Activated T-cell treated with anti-CD3 and anti-CD28 coated beads for 4 hours (primary cell): ENCODE results near the gene BCR.

ENCODE experiments used
- DNase-seq: peaks from one replicate; pipeline ENCODE4 v3.0.0-alpha.2; 2020

Gene BCR

GRCh38 chr22:23233752-23234408 is 53.6 kb downstream of the BCR start:
- no peak for DNase-seq

GRCh38 chr22:23234409-23235161 is 54.3 kb downstream of the BCR start:
- no peak for DNase-seq

DNA sequence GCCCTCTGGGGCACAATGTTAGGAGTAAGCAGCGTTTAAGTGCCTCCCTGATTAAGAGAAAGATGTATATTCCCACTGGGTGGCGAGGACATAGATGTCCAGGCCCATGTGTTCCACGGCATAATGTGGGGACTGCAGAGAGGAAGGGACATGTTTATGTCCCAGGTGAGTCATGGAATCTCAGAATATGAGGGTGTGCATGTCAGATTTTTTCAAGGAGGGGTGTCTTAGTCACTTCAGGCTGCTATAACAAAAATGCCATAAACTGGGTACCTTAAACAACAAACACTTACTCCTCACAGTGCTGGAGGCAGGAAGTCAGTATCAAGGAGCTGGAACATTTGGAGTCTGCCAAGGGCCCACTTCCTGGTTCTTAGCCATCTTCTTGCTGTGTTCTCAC is 55.1 kb downstream of the BCR start:
- DNase-seq = no peak

- DNase-seq = no peak
These were observed 55.7 kb downstream of the BCR start for GRCh38 chr22:23236026-23236425.

GRCh38 chr22:23236440-23237184 is 56.3 kb downstream of the BCR start:
- no peak for DNase-seq

DNA sequence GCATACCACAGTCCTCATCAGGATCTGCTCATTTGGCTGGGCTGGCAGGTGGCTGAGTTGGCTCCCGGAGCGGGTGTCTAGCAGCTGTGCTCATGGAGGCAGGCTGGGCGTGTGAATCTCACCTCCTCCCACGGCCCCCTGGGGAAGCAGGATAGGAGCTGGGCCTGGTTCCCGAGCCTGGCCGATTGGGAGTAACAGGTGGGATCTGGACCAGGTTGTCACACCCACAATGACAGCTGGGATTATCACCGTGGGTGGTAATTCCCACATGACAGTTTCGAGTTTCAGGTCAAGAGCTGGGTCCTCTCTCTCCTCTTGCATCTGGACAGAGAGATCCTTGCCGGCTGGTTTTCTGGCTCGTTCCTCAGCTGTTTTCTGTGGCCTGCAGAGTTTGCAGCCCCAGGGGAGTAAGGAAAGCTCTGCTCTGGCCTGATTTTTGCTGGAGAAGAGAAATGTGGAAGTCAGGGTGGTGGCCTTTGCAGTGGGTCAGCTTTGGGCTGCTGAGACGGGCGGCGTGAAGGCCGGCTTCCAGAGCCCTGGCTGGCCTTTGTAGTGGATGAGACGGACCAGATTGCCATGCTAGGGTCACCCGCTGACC is 57.0 kb downstream of the BCR start:
- no peak for DNase-seq

DNA sequence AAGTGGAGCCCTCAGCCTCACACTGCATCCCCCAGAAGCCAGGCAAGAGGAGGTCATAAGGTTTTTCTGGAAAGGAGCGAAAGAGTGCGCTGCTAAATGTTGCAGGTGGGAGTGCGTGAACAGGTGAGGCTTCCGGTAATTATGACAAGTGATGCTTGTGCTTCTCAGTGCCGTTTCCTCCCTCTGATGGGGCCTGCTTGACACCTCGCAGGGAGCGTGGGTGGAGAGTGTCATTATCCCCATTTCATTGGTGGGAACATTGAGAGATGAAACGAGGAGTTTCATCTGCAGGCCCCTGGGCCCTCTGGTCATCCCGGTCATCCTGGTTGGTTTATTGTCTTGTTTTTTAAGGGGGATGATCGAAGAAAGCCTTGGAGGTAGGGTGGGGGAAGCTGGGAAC is 57.5 kb downstream of the BCR start:
- DNase-seq = peak; percentile 16

GRCh38 chr22:23238707-23239106 is 58.4 kb downstream of the BCR start:
- DNase-seq = no peak

DNA sequence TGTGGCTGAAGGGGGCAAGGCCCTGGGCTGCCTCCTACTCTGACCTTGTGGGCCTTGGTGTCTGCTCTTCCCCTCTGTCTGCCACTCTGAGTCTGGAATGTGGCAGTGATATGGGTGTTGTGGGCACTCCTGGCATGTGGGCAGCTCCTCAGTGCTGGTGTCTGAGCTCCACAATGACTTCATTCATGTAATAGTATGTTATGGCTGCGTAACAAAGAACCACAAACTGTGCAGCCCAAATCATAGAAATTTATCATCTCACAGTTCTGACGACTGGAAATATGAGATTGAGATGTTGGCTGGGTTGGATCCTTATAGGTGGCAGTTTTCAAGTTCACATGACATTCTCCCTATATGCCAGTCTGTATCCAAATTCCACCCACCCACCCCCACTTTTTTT is 59.1 kb downstream of the BCR start:
- DNase-seq = no peak

DNA sequence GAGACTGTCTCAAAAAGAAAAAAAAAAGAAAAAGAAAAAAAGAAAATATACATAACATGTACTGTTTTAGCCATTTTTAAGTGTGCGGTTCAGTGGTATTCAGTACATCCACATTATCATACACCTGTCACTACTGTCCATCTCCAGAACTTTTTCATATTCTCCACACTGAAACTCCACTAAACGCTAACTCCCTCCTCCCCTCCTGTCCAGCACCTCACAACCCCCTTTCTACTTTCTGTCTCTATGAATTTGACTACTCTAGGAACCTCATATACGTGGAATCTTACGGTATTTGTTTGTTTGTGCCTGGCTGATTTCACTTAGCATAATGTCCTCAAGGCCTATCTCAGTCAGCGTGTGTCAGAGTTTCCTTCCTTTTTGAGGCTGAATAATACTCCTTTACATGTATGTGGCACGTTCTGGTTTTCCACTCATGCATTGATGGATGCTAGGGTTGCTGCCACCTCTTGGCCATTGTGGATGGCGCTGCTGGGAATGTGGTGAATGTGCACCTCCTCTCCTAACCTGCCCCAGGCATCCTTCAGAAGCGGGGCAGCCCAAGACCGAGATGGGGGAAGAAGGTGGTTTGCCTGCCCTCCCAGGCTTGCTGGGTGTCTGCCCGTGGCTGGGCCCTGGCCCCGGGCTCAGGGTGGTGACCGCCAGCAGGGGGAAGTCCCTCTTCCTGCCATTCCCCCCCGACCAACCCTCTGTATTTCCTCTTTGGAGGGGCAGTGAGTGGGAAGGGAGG is 60.5 kb downstream of the BCR start:
- DNase-seq = peak; percentile 17

- DNase-seq = no peak
These were observed 61.5 kb downstream of the BCR start for GRCh38 chr22:23241562-23242472.

DNA sequence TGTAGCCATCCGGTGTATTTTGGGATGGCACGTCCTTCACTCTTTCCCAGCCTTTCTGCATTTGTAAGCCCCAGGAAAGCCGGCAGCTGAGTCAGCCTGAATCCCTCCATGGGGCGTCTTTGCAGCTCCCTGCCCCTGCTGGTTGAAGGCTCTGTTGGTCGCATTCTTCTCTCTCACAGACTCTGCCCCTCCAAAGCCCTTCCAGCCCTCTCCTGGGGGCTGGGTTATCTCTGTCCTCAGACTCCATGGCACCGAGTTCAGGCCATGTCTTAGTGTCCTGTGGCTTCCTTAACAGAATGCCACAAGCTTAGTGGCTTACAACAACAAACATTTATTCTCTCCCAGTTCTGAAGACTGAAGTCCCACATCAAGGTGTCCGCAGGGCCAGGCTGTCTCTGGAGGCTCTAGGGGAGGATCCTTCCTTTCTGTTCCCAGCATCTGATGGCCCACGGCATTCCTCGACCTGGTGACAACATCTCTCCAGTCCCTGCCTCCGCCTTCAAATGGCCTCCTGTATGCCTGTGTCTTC is 62.2 kb downstream of the BCR start:
- no peak for DNase-seq

GRCh38 chr22:23243006-23243573 is 62.8 kb downstream of the BCR start:
- peak; percentile 52 for DNase-seq

DNA sequence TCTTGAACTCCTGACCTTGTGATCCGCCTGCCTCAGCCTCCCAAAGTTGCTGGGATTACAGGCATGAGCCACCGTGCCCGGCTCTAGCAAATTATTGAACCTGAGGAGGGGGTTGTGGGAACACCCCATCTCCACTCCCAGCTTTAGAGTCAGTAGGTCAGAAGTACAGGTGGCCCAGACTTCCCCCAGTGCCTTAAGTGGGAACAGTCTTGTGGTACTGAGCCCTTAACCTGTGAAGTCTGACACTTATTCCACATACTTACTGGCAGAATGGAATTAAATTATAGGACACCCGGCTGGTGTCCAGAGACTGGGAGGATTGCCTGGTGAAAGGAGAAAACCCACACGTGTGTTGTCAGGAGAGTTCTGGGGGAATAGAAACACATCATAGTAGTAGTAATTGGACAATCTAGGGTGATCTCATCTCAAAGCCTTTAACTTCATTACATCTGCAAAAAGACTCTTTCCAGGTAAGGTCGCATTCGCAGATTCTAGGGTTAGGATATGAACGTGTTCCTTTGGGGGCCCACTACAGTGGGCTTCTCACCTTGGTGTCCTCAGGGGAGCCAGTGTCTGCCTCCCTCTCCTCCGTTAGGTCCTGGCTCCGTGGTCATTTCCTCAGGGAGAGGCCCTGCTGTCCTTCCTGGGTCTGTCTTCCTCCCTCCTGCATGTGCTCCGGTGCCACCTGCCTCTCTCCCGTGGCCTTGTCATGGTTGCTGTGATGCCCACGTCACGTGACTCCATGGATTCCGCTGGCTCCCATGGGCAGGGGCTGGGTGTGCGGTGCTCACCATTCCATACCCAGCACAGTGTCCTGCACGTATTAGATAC is 63.8 kb downstream of the BCR start:
- no peak for DNase-seq

- DNase-seq = no peak
These were observed 64.4 kb downstream of the BCR start for GRCh38 chr22:23244690-23245044.

DNA sequence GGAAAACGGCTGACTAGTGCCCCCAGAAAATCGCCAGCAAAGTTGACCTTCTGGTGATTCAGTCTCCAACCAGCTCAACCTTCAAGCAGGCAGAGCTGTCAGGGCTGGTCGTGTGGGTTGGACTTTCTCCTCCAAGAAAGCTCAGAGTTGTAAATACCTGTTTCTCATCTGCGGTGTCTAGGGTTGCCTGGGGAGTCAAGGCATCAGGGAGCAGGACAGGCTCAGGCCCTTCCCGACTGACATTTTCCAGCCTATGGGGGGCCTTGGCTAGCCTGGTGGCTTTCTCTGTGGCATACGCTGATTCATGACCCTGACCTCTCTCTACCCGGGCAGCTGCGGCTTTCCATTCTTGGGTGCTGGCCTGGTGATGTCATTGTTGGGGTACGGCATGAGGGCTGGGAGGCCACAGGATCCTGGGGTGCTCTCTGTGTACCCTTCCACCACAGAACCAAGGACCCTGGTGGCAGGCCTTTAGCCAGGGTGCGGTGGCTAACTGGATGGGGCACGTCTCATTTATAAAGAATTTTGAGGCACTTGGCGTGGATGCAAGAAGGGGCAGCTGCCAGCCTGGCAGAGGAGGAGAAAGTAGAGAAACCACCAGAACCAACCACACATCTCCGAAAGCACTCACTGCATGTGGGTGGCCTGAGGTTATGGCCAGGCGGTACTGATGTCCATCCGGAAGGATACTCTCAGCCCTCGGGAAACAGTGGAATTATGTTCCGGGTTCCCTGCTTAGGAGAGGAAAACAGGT is 64.9 kb downstream of the BCR start:
- DNase-seq = no peak

DNA sequence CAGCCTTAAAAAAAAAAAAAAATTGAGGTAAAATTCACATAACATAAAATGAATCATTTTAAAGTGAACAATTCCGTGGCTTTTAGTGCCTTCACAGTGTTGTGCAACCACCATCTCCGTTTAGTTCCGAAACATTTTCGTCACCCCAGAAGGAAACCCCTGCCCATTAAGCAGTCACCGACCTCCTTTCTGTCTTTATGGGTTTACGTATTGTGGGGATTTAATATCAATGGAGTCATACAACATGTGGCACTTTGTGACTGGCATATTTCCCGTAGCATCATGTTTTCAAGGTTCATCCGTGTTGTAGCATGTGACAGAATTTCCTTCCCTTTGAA is 65.5 kb downstream of the BCR start:
- DNase-seq = no peak

- DNase-seq = no peak
These were observed 66.9 kb downstream of the BCR start for GRCh38 chr22:23246982-23247766.

DNA sequence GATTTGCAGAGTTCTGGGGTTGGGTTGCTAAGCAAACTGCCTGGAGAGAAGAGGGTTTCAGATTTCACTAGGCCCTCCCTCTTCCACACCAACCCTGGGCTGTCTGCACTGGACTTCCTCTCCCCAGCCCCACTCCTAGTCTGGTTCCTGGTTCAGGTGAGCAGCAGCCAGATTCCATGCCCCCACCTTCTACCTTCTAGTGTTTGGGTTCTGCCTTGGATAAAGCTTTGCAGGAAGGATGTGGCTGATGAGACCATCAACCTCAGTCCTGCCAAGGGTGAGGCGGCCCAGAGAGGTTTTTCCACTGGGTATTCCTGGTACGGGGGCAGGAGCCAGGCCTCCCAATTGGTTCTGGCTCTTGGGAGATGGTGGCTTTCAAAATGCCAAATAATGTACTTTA is 68.3 kb downstream of the BCR start:
- DNase-seq = no peak
